Metanephros (tissue), 1 donor: ENCODE results near the gene LRRK2. TPM values are rescaled to one million over a fixed set of nuclear protein-coding genes. Genes with fewer than 3 reads are reported as not detected.

Experiments
- total RNA-seq: library from RNA; depleted of rRNA; stranded (reverse); fragments of >200 nt; gene quantifications from one replicate; pipeline ENCODE4 v1.2.3, GENCODE V29; 2014

The LRRK2 gene
- total RNA-seq, result 42.7 TPM

GRCh38 chr12:40224439-40225291, at the start of gene LRRK2:
Gene LRRK2 (plus strand): TSS chr12:40224997. CDS start chr12:40225132, 135 bp downstream.

Other genes with a start within 250 kb of the LRRK2 start
- 27.9 TPM for gene SLC2A13, start 118.9 kb upstream of the LRRK2 start, total RNA-seq